ELF-1 (cell line): ENCODE results near the gene DIPK2A.

Experiments
- DNase-seq: peaks from one replicate; pipeline ENCODE4 v3.0.0-alpha.2; 2016; ENCODE audit warnings: low read depth, low spot score

DIPK2A gene

GRCh38 chr3:143974271-143975238 lies 2.9 kb downstream of the DIPK2A start:
- no peak for DNase-seq

- DNase-seq = no peak
Measured at GRCh38 chr3:143975554-143976152, 4.0 kb downstream of the DIPK2A start.

GRCh38 chr3:143977341-143978262 lies 6.0 kb downstream of the DIPK2A start:
- no peak for DNase-seq

- no peak for DNase-seq
Measured at GRCh38 chr3:143978263-143978631, 6.6 kb downstream of the DIPK2A start.

- no peak for DNase-seq
Measured at GRCh38 chr3:143979041-143979440, 7.4 kb downstream of the DIPK2A start.

- DNase-seq = no peak
Measured at GRCh38 chr3:143979813-143980212, 8.2 kb downstream of the DIPK2A start.

- no peak for DNase-seq
Measured at GRCh38 chr3:143988306-143988705, 16.7 kb downstream of the DIPK2A start.

- DNase-seq = no peak
Measured at GRCh38 chr3:143989461-143989860, 17.8 kb downstream of the DIPK2A start.

- DNase-seq = no peak
Measured at GRCh38 chr3:143991713-143992112, 20.1 kb downstream of the DIPK2A start.

GRCh38 chr3:143998266-143998665 lies 26.6 kb downstream of the DIPK2A start:
- DNase-seq = no peak

- DNase-seq = no peak
Measured at GRCh38 chr3:144003051-144003450, 31.4 kb downstream of the DIPK2A start.

GRCh38 chr3:144010371-144010770 lies 38.7 kb downstream of the DIPK2A start:
- no peak for DNase-seq

- DNase-seq = no peak
Measured at GRCh38 chr3:144011251-144011799, 39.7 kb downstream of the DIPK2A start.

- DNase-seq = no peak
Measured at GRCh38 chr3:144015133-144015532, 43.5 kb downstream of the DIPK2A start.

GRCh38 chr3:144018776-144019175 lies 47.2 kb downstream of the DIPK2A start:
- no peak for DNase-seq
